GM19328 (cell line): ENCODE measurements around the gene ERBB4.
"Not testable (repeated sequence)": the region's sequence is repeated elsewhere in the genome, so short reads cannot be mapped to it uniquely, and the experiment has no call there.

ENCODE experiments used
- ATAC-seq: cut with Tn5 transposase; IDR thresholded peaks from one replicate; pipeline ENCODE4 v1.9.1; 2021; ENCODE audit warnings: mild to moderate bottlenecking, moderate library complexity; ENCODE audit not compliant: unreplicated experiment

The ERBB4 gene

DNA sequence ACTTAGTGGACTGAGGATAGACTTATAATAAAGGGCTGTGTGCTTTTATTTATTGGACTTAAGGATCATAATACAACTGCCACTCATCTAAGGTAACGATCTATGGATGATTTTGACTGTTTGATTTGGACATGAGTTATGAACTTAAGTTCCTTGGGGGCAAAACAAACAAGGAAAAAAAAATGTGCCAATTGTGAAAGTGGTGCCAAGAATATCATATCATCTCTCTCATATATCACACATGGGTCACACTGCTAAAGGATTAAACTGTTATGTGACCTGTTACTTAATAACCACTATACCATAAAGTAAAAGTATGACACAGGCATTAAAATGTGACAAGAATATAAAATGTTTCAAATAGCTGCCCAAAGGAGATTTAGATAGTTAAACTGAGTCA is 886.3 kb downstream of the ERBB4 start:
- no peak for ATAC-seq

DNA sequence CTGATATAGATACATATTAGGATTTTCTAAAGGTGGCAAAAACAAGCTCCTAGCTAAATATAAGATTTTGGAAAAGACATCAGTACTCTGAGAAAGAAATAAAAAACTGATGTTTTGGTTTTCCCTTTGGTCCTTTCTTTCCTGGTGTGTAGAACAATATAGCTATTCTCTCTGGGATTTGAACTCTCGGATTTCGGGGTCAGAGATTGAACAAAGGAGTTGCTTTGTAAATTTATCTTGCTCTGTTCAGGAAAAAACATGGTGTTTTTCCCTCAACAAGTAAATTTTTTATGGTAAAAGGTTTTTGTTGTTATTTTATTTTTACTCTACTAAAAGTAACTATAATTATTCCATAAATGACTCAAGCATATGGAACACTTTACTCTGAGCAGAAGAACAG is 889.3 kb downstream of the ERBB4 start:
- ATAC-seq, result no peak

DNA sequence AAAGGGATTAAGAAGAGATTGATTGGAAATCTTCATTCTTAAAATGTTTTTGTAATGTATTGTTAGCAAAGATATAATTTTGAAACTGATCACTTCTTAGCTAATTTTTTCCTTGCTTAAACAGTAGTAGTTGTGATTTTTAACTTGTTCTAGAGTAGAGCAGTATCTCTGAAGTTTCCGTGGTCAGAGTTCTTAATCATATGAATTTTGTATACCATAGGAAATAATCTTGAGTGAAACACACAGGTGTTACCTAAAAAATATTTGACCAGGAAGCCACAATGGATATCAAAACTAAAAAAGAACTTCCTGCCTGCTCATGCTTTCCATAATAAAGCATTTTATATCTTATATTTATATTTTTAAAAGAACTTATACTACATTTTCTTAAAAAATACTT is 907.1 kb downstream of the ERBB4 start:
- ATAC-seq, result no peak

DNA sequence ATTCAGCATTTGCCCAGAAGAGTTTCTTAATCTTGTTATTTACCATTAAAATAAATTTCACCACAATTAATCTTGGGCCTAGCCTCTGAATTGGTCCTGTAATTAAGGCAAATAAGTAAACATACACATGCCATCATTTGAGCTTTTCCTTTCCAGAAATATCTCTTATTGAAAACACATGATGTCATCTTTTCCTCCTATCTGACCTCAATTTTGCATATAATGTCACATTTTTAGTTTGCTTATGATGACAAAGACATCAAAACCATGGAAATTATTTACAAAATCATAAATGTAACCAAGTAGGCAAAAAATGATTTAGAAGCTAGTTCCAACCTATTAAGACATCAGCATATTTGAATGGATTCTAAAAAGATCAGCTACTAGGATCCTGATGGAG is 915.5 kb downstream of the ERBB4 start:
- ATAC-seq, result no peak

DNA sequence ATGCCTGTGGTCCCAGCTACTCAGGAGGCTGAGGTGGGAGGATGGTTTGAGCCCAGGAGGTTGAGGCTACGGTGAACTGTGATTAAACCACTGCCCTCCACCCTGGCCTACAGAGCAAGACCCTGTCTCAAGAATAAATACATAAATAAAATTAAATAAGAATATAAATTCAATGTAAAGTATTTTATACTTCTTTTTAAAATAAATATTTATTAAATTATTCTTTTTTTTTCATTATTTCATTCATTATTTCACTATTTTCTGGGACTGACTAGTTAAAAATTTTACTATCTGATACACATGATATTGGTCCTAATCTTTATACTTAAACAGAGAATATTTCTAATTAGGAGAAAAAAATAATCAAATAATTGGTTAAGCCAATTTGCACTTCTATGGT is 917.6 kb downstream of the ERBB4 start:
- ATAC-seq, result no peak

DNA sequence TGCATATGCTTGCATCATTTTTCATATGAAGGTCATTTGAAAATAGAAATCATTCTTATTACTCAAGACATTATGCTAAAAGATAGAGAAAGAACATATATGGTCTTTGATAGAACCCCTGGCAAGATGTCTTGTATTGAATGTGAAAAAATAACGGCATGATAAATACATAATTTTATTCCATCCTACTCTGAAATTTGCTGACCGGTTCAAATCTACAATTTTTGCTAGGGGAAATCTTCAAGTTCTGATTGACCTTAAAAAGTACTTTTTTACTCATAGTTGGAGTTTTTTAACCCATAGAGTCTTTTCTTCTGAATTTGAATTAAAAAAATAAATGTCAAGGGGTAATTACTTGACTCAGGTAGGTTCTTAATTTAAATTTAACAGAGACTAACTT is 920.8 kb downstream of the ERBB4 start:
- ATAC-seq, result no peak

DNA sequence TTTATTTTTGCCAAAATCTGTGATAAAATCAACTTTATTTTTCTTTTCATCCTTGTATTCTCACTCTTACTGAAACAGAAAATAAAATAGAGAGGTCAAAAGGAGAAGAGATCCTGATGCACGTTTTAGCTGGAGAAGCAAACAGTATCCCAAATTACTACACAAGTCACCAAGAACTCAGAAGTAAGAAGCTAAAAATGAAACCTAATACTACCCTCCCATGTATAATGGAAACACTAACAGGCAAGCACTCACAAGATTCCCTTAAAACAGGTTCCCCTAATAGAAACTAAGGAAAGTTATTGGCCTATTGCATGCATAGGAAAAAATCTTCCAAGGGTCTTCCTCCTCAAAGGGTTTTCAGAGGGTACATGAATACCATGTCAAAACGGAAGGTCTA is 927.0 kb downstream of the ERBB4 start:
- no peak for ATAC-seq

DNA sequence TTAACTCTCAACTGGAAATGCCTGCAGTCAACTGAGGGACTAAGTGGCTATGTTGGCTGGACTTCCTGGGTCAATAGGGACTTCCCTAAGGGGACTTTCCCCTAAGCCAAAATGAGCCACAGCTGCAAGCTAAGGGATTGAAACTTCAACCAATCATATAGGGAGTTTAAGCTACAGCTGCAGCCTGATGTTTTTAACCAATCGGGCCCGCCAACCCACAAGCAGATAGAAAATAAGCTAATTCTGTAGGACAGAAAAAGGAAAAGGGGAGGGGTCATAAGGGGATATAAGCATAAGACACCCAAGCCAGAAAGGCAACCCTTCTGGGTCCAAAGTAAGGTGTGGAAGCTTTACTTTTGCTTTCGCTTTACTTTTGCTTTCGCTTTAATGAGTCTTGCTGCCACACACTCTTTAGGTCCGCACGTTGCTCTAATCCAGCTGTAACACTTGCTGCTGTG is 927.5 kb downstream of the ERBB4 start:
- ATAC-seq, result no peak

GRCh38 chr2:211609127-211609526 is 929.5 kb downstream of the ERBB4 start:
- ATAC-seq, result no peak

DNA sequence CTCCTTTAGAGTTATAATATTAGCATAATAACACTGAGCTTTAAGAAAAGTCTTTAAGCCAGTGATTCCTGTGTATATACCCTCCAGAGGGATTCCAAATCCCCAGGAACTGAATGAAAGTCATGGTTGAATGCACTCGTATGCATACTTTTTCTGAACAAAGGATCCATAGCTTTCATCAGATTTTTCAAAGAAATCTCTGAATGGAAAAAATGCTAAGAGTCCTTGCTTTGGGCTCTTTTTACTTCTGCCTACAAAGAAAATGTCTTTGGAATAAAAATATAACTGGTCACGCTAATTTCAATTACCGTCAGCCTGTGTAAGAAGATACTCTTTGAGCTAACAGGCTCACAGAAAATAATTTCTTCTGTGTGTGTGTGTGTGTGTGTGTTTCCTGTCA is 939.5 kb downstream of the ERBB4 start:
- ATAC-seq, result no peak

- ATAC-seq, result no peak
These were observed 940.4 kb downstream of the ERBB4 start for GRCh38 chr2:211598238-211598637.

GRCh38 chr2:211592006-211592405 is 946.6 kb downstream of the ERBB4 start:
- ATAC-seq, result not testable (repeated sequence)

- no peak for ATAC-seq
These were observed 947.2 kb downstream of the ERBB4 start for GRCh38 chr2:211591426-211591825.

GRCh38 chr2:211568439-211568838 is 970.2 kb downstream of the ERBB4 start:
- no peak for ATAC-seq

DNA sequence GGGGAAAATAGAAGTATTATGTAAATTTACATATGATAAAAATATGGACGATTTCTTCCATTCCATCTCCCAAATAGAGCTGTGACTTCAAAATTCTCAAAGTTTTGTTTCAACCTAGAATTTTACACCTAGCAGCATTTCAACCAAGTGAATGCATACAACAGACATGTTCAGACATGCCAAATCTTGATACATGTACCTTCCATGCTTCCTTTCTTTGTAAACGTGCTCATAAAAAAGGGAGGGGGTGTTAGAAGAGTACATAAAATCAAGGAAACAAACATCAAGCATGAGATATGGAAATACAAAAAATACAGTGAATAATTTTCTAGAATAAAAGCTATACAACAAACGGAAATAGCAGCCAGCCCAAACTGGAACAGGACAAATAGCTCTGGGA is 974.2 kb downstream of the ERBB4 start:
- ATAC-seq, result no peak

DNA sequence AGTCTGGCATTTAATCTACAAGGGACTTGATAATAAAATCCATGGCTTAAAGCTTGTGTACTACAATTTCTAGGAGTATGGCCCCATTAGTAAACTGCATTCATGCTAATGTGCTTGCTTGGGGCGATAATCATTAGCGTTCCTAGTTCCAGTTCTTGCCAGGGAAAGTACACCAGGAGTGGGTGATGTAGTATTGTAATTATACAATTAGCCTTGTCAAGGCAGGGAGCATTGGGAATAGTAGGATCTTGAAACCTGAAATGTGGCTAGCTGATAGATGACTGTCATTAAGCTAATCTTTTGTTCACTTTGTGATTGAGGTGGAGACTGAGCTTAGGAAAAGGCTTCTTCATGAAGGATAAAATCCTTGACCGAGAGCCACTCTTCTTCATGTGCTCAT is 993.0 kb downstream of the ERBB4 start:
- no peak for ATAC-seq

DNA sequence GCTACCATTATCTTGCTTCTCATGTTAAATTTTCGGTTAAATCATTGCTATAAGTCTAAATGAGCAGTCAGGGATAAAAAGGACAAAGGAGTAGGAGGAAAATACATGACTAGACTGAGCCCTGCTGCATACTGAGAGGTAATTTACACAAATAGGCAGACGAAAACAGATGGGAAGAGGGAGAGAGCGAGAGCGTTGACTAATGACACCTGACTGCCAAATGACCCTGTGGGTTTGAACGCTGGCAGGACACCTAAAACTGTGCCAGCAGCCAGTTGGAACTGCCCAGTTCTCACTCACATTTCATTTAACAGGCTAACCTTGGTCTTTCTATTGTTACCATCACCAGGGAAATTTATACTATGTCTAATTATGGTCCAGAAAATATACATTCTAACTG is 1004.0 kb downstream of the ERBB4 start:
- ATAC-seq, result no peak

- ATAC-seq, result not testable (repeated sequence)
These were observed 1014.4 kb downstream of the ERBB4 start for GRCh38 chr2:211524248-211524647.

DNA sequence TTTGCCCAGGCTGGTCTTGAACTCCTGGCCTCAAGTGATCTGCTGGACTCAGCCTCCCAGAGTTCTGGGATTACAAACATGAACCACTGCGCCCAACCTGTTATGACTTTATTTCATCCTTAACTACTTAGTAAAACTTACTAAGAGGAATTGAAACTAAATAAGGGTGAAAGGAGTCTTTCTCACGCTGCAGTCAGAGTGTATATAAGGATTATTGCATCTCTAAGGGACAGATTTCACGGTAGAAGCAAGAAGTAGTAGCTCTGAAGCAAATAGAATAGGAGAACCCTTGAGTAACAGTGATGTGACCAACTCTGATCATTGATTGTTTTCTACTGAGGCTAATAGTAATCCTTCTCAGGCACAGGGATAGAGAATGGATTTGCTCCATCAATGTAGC is 1022.1 kb downstream of the ERBB4 start:
- ATAC-seq, result no peak

GRCh38 chr2:211514049-211514448 is 1024.6 kb downstream of the ERBB4 start:
- no peak for ATAC-seq

- no peak for ATAC-seq
These were observed 1025.2 kb downstream of the ERBB4 start for GRCh38 chr2:211513446-211513845.

DNA sequence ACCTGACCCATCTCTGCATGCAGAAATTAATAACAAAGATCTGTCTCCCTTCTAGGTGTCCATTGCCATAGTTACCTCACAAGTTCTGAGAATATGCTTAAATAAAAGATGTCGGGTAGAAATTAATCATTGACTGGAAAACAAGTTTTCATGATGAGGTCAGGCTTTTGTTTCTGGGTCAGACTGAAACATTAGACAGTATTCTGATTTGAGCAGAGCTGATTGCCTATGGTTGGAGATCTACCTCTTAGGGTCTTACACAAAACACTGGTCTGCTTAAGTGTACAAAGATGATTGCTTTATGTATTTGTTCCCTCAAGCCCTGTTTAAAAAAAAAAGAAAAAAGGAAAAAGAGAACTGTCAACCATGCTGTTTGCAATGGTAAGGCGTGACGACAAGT is 1025.8 kb downstream of the ERBB4 start:
- ATAC-seq, result no peak

GRCh38 chr2:211503856-211504255 is 1034.7 kb downstream of the ERBB4 start:
- no peak for ATAC-seq

- ATAC-seq, result no peak
These were observed 1035.4 kb downstream of the ERBB4 start for GRCh38 chr2:211503198-211503597.
